GM19023 (cell line): Measurements from ENCODE around the gene NFIB.
A peak's percentile ranks its signal among the peaks of the same experiment; 100 is the strongest.

ENCODE experiments used
- ATAC-seq: cut with Tn5 transposase; IDR thresholded peaks from one replicate; pipeline ENCODE4 v1.9.1; 2021; ENCODE audit warnings: mild to moderate bottlenecking, moderate library complexity; ENCODE audit not compliant: unreplicated experiment

The NFIB gene

DNA sequence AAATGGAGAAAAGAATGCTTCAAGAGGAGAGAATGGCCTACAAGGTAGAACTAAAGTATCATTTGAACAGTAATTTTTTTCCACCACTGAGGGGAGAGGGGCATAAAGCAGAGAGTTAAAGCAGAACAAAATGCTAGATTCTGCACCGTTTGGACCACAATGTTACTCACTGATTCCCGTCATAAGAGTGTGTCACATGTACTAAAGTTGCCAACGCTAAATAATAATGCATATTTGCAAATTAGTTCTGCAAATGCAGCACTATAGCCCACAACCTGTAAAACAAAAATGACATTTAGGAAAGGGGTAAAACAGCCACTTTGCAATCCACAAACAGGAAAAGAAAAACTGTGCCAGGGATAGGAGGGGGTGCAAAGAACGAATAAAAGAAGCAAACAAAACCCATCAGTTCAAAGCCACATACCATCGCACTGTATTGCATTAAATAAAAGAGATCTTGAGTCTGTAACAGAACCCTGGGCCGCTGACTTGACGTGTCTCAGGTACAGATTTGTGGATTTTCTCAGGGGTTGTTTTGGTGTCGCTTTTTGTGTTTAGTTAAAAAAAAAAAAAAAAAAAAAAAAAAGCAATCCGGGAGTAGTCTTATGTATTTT lies 7.7 kb upstream of the NFIB start:
- ATAC-seq = no peak

- no peak for ATAC-seq
Observed at GRCh38 chr9:14320271-14321181, 6.6 kb upstream of the NFIB start.

DNA sequence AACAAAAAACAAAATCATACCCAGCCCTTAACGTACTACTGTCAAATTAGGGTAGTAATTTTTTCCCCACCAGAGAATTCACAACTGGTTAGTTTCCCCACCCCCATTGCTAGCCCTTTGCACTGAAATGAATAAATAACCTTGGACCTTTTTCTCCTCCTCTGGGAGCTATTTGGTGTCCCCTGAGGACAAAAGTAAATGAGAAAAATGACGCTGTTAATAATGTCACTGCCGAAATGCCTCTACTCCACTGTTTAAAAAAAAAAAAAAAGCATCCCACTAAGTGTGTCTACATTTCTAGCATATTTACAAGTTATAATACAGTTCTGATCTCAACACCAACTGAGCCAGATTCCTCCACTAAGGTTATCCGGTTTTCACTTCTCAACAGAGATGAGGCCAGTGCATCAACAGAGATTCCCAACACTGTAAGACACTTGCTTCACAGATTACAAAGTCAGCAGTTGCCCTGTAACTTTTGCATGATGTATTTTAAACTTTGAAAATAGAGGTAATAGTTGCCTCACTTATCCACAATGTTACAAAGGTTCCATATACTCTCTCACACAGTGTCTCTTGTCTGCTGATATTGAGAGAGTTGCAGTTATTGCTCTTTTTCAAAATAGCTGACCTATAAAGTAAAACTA lies 5.1 kb upstream of the NFIB start:
- ATAC-seq = no peak

DNA sequence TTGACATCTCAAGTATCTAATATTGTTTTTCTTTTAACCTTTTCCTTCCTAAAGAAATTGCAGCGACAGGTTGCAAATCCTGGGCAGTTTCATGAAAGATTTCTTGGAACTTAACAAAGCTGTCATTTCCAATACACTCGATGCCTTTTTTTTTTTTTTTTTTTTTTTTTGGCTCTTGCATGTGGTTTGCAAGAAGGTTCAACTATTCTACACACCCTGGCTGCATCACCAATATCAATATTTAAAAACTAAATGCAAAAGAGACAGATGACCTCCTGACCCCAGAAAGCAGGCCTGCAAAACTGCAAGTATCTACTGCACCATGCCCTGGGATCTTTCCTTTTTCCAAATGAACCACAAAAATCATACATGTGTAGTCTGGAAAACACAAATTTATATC lies 4.4 kb upstream of the NFIB start:
- ATAC-seq = no peak

GRCh38 chr9:14317667-14318320 lies 3.9 kb upstream of the NFIB start:
- ATAC-seq = no peak

GRCh38 chr9:14316602-14317300 lies 2.8 kb upstream of the NFIB start:
- no peak for ATAC-seq

DNA sequence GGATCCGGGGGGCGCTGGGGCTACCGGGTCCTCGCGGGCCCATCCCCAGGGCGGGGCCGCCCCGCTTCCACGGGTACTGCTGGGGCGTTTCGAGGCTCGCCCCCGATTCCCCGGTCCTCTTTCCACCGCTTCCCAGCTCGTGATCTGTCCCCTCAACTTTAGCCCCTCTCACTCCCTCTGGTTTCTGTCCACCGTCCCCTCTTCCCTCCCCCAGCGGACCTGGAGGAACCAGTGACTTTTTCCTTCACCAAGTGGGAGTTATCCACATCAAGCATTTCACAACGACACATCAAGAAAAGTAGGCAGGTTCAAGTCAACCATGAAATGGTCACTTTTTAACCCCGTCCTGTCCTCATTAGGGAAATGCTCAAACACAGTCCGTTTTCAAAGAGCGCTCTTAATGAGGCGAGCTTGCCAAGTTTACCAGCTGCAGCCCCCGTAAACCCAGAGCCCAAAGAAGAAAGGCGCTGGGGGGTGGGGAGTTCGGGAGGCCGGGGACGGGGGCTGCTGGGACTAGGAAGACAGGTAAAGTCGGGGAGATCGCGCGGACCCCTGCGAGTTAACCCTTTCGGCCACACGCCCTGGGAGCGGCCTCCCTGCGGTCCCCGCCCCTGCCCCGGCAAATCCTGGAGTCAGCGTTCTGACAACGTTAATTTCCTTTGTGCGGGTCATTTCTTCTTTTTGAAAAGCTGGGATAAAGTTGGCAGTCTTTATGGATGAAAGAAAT lies 2.1 kb upstream of the NFIB start:
- no peak for ATAC-seq

- ATAC-seq = peak; percentile 41
Observed at GRCh38 chr9:14314929-14315874, 1.3 kb upstream of the NFIB start.

- no peak for ATAC-seq
Observed at GRCh38 chr9:14314424-14314928, 535 bp upstream of the NFIB start.

DNA sequence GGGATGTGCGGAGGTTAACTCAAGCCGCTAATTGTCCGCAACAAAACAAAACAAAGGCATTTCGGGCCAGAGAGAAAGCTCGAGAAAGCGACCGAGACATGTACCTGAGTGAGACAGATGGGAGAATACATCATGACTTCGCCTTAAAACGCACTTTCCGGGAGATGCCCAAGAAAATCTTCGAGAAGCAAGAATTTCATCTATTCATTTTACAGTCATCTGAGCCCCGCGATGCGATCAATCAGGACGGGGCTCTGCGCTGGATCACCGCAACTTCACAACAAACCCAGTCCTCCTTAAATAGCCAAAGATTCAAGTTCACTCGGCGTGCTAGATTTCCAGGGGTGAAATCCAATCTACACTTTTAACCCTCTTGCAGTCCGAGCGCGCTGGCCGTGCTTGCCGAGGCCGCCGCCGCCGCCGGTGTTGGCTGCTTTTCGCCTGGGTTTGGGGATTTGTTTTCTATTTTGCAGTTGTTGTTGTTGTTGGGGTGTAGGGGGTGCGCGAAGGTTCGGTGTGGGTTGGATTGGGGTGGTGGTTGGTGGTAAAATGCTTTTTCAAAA lies 482 bp downstream of the NFIB start:
- ATAC-seq = no peak

DNA sequence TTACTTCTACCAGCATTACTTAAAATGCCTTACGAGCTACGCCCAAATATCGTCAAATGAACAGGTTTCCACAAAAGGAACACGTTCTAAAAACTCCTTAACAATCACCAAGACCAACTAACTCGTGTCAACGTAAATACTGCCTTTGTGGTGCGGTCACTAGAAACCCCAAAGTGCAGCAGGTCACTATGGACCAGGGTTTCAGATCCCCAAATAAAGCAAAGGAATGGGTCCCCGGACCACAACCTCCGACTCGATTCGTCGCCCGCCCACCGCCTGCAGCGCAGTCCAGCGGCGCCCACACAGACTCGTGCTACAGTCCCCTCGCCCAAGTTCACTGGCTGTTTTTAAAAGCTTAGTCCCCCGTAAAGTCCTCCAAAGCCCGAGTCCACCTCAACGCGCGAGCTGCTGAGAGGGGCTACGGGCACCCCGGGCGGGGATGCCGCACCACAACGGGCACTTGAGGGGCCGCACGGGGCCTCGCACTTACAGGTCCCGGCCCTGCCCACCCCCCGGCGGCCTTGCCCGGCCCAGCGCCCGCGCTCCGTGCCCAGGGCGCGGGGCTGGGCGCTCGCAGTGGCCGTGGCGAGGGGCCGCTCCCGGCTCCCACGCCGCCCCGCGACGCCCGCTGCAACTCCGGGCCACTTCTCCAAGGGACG lies 1.1 kb downstream of the NFIB start:
- ATAC-seq = no peak

DNA sequence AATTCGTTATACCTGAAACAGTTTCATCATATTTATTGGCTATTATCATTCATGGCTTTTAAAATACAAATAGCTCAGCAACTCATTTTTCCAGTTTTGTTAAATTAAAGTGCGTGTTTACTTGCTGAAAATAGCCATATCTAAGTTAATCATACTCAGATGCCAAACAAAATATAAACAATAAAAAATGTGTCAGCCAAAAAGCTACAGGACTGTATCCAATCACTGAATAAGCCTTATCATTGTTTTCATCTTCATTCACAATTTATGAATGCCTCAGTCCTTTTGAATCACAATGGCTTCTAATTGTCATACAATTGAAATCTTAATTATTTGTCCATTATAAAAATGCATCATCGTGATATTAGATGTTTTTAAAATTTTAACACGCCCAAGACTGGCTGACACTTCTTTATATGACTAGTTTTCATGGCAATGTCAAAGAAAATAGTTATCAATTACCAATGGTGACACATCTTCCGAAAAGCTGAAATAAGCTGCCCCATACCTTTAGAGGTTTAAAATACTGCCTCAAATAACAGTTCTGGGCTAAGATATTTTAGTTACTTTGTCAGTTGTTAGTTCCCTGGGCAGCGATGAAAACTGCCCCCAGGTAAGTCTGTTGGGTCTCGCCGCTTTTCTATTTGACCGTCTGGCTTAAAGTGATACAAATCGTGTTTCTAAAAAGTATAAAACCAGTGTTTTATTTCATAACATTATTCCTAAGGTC lies 1.8 kb downstream of the NFIB start:
- ATAC-seq = no peak

DNA sequence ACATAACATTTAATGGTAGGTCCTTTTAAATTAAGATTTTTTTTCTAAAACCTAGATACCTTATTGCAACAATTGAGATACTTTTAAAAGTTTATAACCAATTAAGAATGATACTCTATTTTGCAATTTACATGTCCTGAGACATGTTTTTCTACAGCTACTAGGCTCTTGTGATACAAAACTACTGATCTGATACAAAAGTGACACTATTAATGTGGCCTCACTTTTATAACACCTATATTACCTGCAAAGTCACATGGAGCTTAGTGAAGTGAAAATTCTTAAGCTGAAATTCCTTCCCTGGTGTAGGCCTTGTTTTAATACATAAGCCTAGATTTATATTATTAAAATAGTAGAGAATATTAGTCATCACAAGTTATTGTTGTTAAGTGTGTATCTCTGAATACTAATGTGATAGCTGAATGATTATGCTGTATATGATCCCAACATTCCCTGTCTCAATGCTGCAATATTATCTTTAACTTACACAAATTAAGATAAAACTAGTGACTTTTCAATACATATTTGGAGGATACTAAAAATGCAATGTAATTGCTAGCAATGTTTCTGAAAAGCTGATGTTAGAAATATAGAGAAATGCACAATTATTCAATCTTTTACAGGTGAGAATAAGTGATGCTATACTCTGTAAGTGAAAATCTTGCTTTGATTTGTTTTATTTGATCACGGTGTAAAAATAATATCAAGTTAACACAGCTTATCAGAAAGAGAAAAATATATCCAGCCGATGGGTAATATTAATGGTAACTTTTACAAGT lies 2.6 kb downstream of the NFIB start:
- no peak for ATAC-seq

GRCh38 chr9:14310311-14310710 lies 3.6 kb downstream of the NFIB start:
- no peak for ATAC-seq

- no peak for ATAC-seq
Observed at GRCh38 chr9:14309403-14309802, 4.5 kb downstream of the NFIB start.

- no peak for ATAC-seq
Observed at GRCh38 chr9:14308853-14309145, 5.1 kb downstream of the NFIB start.
